Measurements from ENCODE around the gene DIAPH1.

DNA sequence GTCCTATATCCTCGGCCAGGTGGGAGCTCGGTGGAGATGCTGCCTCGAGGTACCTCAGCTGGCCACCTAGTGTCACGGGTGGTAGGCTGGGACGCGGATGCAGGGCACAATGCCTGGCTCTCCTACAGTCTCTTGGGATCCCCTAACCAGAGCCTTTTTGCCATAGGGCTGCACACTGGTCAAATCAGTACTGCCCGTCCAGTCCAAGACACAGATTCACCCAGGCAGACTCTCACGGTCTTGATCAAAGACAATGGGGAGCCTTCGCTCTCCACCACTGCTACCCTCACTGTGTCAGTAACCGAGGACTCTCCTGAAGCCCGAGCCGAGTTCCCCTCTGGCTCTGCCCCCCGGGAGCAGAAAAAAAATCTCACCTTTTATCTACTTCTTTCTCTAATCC, 141.0 kb downstream of the DIAPH1 start:
- TF ChIP-seq, protein P1, sequence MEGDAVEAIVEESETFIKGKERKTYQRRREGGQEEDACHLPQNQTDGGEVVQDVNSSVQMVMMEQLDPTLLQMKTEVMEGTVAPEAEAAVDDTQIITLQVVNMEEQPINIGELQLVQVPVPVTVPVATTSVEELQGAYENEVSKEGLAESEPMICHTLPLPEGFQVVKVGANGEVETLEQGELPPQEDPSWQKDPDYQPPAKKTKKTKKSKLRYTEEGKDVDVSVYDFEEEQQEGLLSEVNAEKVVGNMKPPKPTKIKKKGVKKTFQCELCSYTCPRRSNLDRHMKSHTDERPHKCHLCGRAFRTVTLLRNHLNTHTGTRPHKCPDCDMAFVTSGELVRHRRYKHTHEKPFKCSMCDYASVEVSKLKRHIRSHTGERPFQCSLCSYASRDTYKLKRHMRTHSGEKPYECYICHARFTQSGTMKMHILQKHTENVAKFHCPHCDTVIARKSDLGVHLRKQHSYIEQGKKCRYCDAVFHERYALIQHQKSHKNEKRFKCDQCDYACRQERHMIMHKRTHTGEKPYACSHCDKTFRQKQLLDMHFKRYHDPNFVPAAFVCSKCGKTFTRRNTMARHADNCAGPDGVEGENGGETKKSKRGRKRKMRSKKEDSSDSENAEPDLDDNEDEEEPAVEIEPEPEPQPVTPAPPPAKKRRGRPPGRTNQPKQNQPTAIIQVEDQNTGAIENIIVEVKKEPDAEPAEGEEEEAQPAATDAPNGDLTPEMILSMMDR (IDR thresholded peaks at IDR 0.05; ENCODE audit: low read depth, low read length), result no peak
- no peak for TF ChIP-seq EZH2phosphoT487 (IDR thresholded peaks at IDR 0.05; ENCODE audit: low read depth)

Data from OCI-LY3 (cell line).